Measurements from ENCODE around the gene KLK11. TPM values are rescaled to one million over a fixed set of nuclear protein-coding genes. Genes with fewer than 3 reads are reported as not detected.

KLK11 gene
- total RNA-seq, 1 donor from 2014 or later = not detected

GRCh38 chr19:51040151-51040550, 13.7 kb upstream of the KLK11 start:
- no peak overlapping the region for H3K27ac Mint-ChIP-seq
- TF ChIP-seq CTCF (IDR thresholded peaks at IDR 0.05) = no peak
- no peaks in the 10 kb centered on the region for H3K9me3 Mint-ChIP-seq
- H3K36me3 Mint-ChIP-seq (ENCODE audit: low read depth) = no peaks in the 10 kb centered on the region
- no peaks in the 10 kb centered on the region for H3K4me1 Mint-ChIP-seq
- H3K27me3 Mint-ChIP-seq = peaks cover 6% of the 10 kb centered on the region
- intact Hi-C loops (cut with micrococcal nuclease) = no loop called here
- ATAC-seq (ENCODE audit: low read depth) (no peak), DNase-seq (no peak)
- H3K4me3 Mint-ChIP-seq = no peak overlapping the region
- ChIA-PET POLR2A (no interaction called here), CTCF (no interaction called here)

GRCh38 chr19:51036519-51036918, 10.1 kb upstream of the KLK11 start:
- CTCF ChIA-PET = no interaction called here
- POLR2A ChIA-PET = no interaction called here
- no peak for DNase-seq
- Mint-ChIP-seq H3K4me3 (no peak overlapping the region), H3K27ac (no peak overlapping the region), H3K4me1 (no peaks in the 10 kb centered on the region), H3K36me3 (ENCODE audit: low read depth) (no peaks in the 10 kb centered on the region), H3K9me3 (no peaks in the 10 kb centered on the region), H3K27me3 (peaks cover 14% of the 10 kb centered on the region)
- TF ChIP-seq CTCF (IDR thresholded peaks at IDR 0.05) = no peak
- intact Hi-C loops (cut with micrococcal nuclease) = no loop called here
- no peak for ATAC-seq (ENCODE audit: low read depth)

GRCh38 chr19:51034704-51035103, 8.3 kb upstream of the KLK11 start, which contains the start of gene KLK12:
Gene KLK12, minus strand, starts transcription at chr19:51035002. Its CDS starts 381 bp downstream, at chr19:51034621.
- Mint-ChIP-seq H3K27me3 (peaks cover 21% of the 10 kb centered on the region), H3K4me1 (no peaks in the 10 kb centered on the region), H3K9me3 (no peaks in the 10 kb centered on the region), H3K36me3 (ENCODE audit: low read depth) (no peaks in the 10 kb centered on the region), H3K4me3 (no peak within 1 kb of the TSS), H3K27ac (no peak within 1 kb of the TSS)
- no peak for TF ChIP-seq CTCF (IDR thresholded peaks at IDR 0.05)
- POLR2A ChIA-PET = no interaction called here
- no peak for ATAC-seq (ENCODE audit: low read depth)
- no peak for DNase-seq
- CTCF ChIA-PET = no interaction called here
- intact Hi-C loops (cut with micrococcal nuclease) = no loop called here

GRCh38 chr19:51031880-51032225, 5.4 kb upstream of the KLK11 start:
- CTCF ChIA-PET = no interaction called here
- DNase-seq = no peak
- Mint-ChIP-seq H3K4me1 (no peaks in the 10 kb centered on the region), H3K36me3 (ENCODE audit: low read depth) (no peaks in the 10 kb centered on the region), H3K27me3 (peaks cover 28% of the 10 kb centered on the region), H3K4me3 (no peak overlapping the region), H3K27ac (no peak overlapping the region), H3K9me3 (no peaks in the 10 kb centered on the region)
- POLR2A ChIA-PET = no interaction called here
- intact Hi-C loops (cut with micrococcal nuclease) = no loop called here
- no peak for TF ChIP-seq CTCF (IDR thresholded peaks at IDR 0.05)
- ATAC-seq (ENCODE audit: low read depth) = no peak

- intact Hi-C loops (cut with micrococcal nuclease) = no loop called here
- H3K27ac Mint-ChIP-seq = no peak overlapping the region
- H3K27me3 Mint-ChIP-seq = peaks cover 27% of the 10 kb centered on the region
- H3K36me3 Mint-ChIP-seq (ENCODE audit: low read depth) = no peaks in the 10 kb centered on the region
- H3K4me3 Mint-ChIP-seq = no peak overlapping the region
- ATAC-seq (ENCODE audit: low read depth) (no peak), DNase-seq (no peak)
- no peaks in the 10 kb centered on the region for H3K9me3 Mint-ChIP-seq
- no peaks in the 10 kb centered on the region for H3K4me1 Mint-ChIP-seq
- TF ChIP-seq CTCF (IDR thresholded peaks at IDR 0.05) = no peak
- POLR2A ChIA-PET = no interaction called here
- CTCF ChIA-PET = no interaction called here
Measured at GRCh38 chr19:51031220-51031879, 4.9 kb upstream of the KLK11 start.

Measured in activated B cell treated with CpG ODN at 0.5 μM for 24 hours (primary cell).